Measurements from ENCODE around the gene ELL. TPM values are rescaled to one million over a fixed set of nuclear protein-coding genes. Genes with fewer than 3 reads are reported as not detected.
A peak's percentile ranks its signal among the peaks of the same experiment; 100 is the strongest.

Gene ELL
- polyA plus RNA-seq (2012; ENCODE audit: insufficient read depth, insufficient read length, low read depth): 25.9 TPM

DNA sequence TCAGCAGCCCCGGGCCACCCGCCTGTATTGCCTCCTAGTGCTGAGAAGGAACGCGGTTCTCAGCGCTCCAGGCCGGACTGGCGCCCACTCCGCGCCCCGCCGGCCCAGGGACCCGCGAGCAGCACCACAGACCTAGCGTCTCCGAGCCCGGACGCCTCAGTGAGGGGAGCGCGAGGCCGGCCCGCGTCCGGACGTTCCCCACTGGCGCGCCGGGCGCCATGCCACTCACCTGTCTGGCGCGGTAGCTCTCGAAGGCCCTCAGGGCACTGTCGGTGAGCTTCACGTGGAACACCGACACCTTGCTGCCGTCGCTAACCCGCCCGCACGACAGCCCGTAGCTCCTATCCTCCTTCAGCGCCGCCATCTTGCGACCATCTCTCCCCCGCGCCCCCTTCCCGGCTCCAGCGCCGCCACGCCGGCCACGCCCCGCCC, at the start of gene ELL:
ELL (minus strand) TSS at position 379 of the 432 bp plus-strand sequence; CDS start at position 364, 15 bp downstream.
- peak; percentile 29 for DNase-seq
- Histone ChIP-seq H3K9me3 (no peaks in the 10 kb centered on the region), H3K27me3 (no peaks in the 10 kb centered on the region), H3K36me3 (no peaks in the 10 kb centered on the region), H3K4me1 (no peaks in the 10 kb centered on the region), H3K4me3 (ENCODE audit: low read depth, low read length) (peak within 1 kb of the TSS; percentile 86)
- TF ChIP-seq, protein P1, sequence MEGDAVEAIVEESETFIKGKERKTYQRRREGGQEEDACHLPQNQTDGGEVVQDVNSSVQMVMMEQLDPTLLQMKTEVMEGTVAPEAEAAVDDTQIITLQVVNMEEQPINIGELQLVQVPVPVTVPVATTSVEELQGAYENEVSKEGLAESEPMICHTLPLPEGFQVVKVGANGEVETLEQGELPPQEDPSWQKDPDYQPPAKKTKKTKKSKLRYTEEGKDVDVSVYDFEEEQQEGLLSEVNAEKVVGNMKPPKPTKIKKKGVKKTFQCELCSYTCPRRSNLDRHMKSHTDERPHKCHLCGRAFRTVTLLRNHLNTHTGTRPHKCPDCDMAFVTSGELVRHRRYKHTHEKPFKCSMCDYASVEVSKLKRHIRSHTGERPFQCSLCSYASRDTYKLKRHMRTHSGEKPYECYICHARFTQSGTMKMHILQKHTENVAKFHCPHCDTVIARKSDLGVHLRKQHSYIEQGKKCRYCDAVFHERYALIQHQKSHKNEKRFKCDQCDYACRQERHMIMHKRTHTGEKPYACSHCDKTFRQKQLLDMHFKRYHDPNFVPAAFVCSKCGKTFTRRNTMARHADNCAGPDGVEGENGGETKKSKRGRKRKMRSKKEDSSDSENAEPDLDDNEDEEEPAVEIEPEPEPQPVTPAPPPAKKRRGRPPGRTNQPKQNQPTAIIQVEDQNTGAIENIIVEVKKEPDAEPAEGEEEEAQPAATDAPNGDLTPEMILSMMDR (IDR thresholded peaks at IDR 0.05; ENCODE audit: low read depth, low read length): no peak

DNA sequence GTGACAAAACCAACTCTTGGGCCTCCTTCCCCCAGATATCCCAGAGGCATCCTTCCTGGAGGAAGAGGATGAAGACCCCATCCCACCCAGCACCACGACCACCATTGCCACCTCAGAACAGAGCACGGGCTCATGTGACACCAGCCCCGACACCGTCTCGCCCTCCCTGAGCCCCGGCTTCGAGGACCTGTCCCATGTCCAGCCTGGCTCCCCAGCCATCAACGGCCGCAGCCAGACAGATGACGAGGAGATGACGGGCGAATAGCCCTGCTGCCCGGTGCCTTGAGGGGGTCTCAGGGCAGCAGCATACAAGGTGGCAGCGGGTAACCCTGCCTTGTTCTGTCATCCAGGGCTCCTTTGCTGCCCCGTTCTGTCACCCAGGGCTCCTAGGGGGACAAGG, 46.5 kb upstream of the ELL start:
- no peak for DNase-seq
- Histone ChIP-seq H3K9me3 (no peaks in the 10 kb centered on the region), H3K27me3 (no peaks in the 10 kb centered on the region), H3K4me1 (no peaks in the 10 kb centered on the region), H3K4me3 (ENCODE audit: low read depth, low read length) (no peak overlapping the region), H3K36me3 (peaks cover 46% of the 10 kb centered on the region)
- TF ChIP-seq, protein P1 (IDR thresholded peaks at IDR 0.05; ENCODE audit: low read depth, low read length): no peak

DNA sequence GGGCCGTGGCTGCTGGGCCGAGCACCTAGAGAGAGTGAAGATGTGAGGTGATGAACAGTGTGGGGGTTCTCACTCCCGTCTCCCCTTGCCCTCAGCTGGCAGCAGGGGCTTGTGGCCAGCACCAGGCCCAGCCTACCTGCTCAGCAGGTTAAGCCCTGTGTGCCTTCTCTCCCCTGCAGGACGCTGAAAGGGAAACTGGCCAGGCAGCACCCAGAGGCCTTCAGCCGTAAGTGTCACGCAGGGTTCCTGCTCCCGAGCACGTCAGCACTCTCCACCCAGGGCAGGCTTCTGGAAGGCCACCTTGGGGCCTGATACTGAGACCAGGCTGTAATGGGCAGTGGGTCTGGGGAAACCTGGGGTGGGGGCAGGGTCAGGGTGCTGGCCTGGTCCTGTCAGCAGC, 45.1 kb upstream of the ELL start:
- Histone ChIP-seq H3K4me1 (no peaks in the 10 kb centered on the region), H3K4me3 (ENCODE audit: low read depth, low read length) (no peak overlapping the region), H3K36me3 (peaks cover 43% of the 10 kb centered on the region), H3K9me3 (no peaks in the 10 kb centered on the region), H3K27me3 (no peaks in the 10 kb centered on the region)
- TF ChIP-seq, protein P1 (IDR thresholded peaks at IDR 0.05; ENCODE audit: low read depth, low read length): no peak
- DNase-seq: no peak

DNA sequence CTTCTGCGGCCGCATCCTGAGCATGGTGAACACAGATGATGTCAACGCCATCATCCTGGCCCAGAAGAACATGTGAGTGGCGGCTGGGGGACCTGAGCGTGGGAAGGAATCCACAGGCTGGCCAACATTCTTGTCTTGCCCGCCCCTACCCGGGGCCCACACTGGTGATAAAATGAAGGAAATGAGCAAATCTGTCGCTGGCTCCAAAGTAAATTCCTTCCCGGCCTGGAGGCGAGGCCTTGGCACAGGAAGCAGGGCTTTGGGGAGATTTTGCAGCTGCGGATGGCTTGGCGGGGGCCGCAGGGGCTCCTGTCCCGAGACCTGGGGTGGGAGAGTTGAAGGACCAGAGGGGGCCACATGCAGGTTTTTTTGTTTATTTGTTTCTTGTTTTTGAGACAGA, 40.2 kb upstream of the ELL start:
- peaks cover 41% of the 10 kb centered on the region for H3K36me3 ChIP-seq
- no peaks in the 10 kb centered on the region for H3K27me3 ChIP-seq
- no peak for DNase-seq
- no peak overlapping the region for H3K4me3 ChIP-seq (ENCODE audit: low read depth, low read length)
- TF ChIP-seq, protein P1 (IDR thresholded peaks at IDR 0.05; ENCODE audit: low read depth, low read length): no peak
- no peaks in the 10 kb centered on the region for H3K4me1 ChIP-seq
- no peaks in the 10 kb centered on the region for H3K9me3 ChIP-seq

DNA sequence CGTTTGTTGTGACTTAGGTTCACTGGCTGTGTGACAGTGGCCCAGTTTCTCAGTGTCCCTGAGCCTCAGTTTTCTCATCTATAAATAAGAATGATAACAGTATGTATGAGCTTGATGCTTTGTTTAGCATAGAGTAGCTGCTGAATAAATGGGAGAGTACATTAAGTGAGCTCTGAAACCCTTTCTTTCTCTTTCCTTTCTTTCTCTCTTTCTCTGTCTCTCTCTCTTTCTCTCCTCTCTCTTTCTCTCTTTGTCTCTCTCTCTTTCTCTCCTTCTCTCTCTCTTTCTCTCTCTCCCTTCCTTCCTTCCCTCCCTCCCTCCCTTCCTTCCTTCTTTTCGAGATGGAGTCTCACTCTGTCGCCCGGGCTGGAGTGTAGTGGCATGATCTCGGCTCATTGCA, 37.8 kb upstream of the ELL start:
- Histone ChIP-seq H3K4me1 (no peaks in the 10 kb centered on the region), H3K27me3 (no peaks in the 10 kb centered on the region), H3K9me3 (no peaks in the 10 kb centered on the region), H3K4me3 (ENCODE audit: low read depth, low read length) (no peak overlapping the region), H3K36me3 (peaks cover 31% of the 10 kb centered on the region)
- no peak for DNase-seq
- TF ChIP-seq, protein P1 (IDR thresholded peaks at IDR 0.05; ENCODE audit: low read depth, low read length): no peak

DNA sequence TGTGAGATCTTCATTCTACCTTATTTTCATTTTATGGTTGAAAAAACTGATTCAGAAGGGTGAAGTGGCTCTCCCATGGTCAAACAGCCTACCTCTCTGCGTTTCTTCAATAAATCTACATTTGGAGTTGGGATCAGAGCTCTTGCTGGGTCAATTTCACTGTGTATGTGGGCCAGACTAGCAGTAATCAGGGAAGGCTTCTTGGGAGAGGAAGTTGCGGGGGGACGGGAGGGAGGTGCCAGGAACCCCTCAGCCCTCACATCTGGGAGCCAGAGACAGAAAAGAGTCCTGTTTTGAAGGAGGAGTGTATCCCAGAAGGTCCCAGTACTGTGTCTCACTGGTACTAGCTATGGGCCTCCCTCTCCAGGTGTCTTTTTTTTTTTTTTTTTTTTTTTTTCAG, 36.7 kb upstream of the ELL start:
- no peaks in the 10 kb centered on the region for H3K27me3 ChIP-seq
- TF ChIP-seq, protein P1 (IDR thresholded peaks at IDR 0.05; ENCODE audit: low read depth, low read length): no peak
- H3K36me3 ChIP-seq: peaks cover 20% of the 10 kb centered on the region
- peak overlapping the region; percentile 99 for H3K4me3 ChIP-seq (ENCODE audit: low read depth, low read length)
- no peak for DNase-seq
- H3K4me1 ChIP-seq: no peaks in the 10 kb centered on the region
- no peaks in the 10 kb centered on the region for H3K9me3 ChIP-seq
